GM21529 (cell line): ENCODE results near the gene ABCF1.

Experiments used
- ATAC-seq: cut with Tn5 transposase; IDR thresholded peaks from one replicate; pipeline ENCODE4 v1.9.1; 2021; ENCODE audit not compliant: unreplicated experiment

Gene ABCF1

GRCh38 chr6:30556906-30557682 lies 14.1 kb upstream of the ABCF1 start, which contains the start of gene PRR3:
PRR3 (plus strand) TSS chr6:30557295; CDS start chr6:30557345, 50 bp downstream.
- ATAC-seq = peak; percentile 64

- no peak for ATAC-seq
Measured at GRCh38 chr6:30557683-30557981, 13.6 kb upstream of the ABCF1 start.

- no peak for ATAC-seq
Measured at GRCh38 chr6:30560930-30561329, 10.3 kb upstream of the ABCF1 start.

- ATAC-seq = no peak
Measured at GRCh38 chr6:30562470-30563425, 8.5 kb upstream of the ABCF1 start.

GRCh38 chr6:30564114-30564513 lies 7.1 kb upstream of the ABCF1 start:
- no peak for ATAC-seq

- no peak for ATAC-seq
Measured at GRCh38 chr6:30565772-30566171, 5.5 kb upstream of the ABCF1 start.

GRCh38 chr6:30568245-30568644 lies 3.0 kb upstream of the ABCF1 start:
- ATAC-seq = no peak

- no peak for ATAC-seq
Measured at GRCh38 chr6:30570263-30570662, 979 bp upstream of the ABCF1 start.

GRCh38 chr6:30570740-30571074 lies 535 bp upstream of the ABCF1 start:
- ATAC-seq = peak; percentile 19

- no peak for ATAC-seq
Measured at GRCh38 chr6:30571762-30572082, 480 bp downstream of the ABCF1 start.

GRCh38 chr6:30572148-30572547 lies 906 bp downstream of the ABCF1 start:
- ATAC-seq = no peak

GRCh38 chr6:30573113-30573512 lies 1.9 kb downstream of the ABCF1 start:
- ATAC-seq = no peak

- ATAC-seq = no peak
Measured at GRCh38 chr6:30578051-30578450, 6.8 kb downstream of the ABCF1 start.

- ATAC-seq = no peak
Measured at GRCh38 chr6:30583921-30584320, 12.7 kb downstream of the ABCF1 start.

- ATAC-seq = no peak
Measured at GRCh38 chr6:30589754-30590358, 18.6 kb downstream of the ABCF1 start.

- ATAC-seq = no peak
Measured at GRCh38 chr6:30590509-30590908, 19.3 kb downstream of the ABCF1 start.

- no peak for ATAC-seq
Measured at GRCh38 chr6:30591008-30591407, 19.8 kb downstream of the ABCF1 start.

- no peak for ATAC-seq
Measured at GRCh38 chr6:30592287-30592686, 21.0 kb downstream of the ABCF1 start.

GRCh38 chr6:30597315-30598144 lies 26.3 kb downstream of the ABCF1 start:
- ATAC-seq = peak; percentile 79

GRCh38 chr6:30598912-30599624 lies 27.8 kb downstream of the ABCF1 start:
- ATAC-seq = no peak
